ENCODE results near the gene UQCC5. TPM values are rescaled to one million over a fixed set of nuclear protein-coding genes. Genes with fewer than 3 reads are reported as not detected.

Gene UQCC5
- total RNA-seq, 1 donor from 2014 or later, result 2.0 TPM

- Histone ChIP-seq H3K36me3 (no peaks in the 10 kb centered on the region), H3K4me2 (no peak overlapping the region), H3K27me3 (peaks cover 6% of the 10 kb centered on the region), H2AFZ (replicated peaks) (no peak overlapping the region), H3K4me3 (no peak overlapping the region), H4K20me1 (ENCODE audit: low read depth) (no peaks in the 10 kb centered on the region), H3K27ac (no peak overlapping the region), H3K9ac (no peak overlapping the region), H3K79me2 (ENCODE audit: low read depth) (no peaks in the 10 kb centered on the region), H3K4me1 (no peaks in the 10 kb centered on the region), H3K9me3 (ENCODE audit: low read depth) (no peaks in the 10 kb centered on the region), H3F3A (ENCODE audit: low read depth) (no peaks in the 10 kb centered on the region)
- no peak for TF ChIP-seq CTCF (IDR thresholded peaks at IDR 0.05)
- no peak for TF ChIP-seq EZH2phosphoT487 (IDR thresholded peaks at IDR 0.05)
- TF ChIP-seq EZH2 (IDR thresholded peaks at IDR 0.05), result no peak
- no peak overlapping the region for H3K27ac Mint-ChIP-seq
- no peaks in the 10 kb centered on the region for H3K27me3 Mint-ChIP-seq (ENCODE audit: insufficient read depth, low read depth)
- H3K4me3 Mint-ChIP-seq, result no peak overlapping the region
- H3K9me3 Mint-ChIP-seq, result no peaks in the 10 kb centered on the region
- no peaks in the 10 kb centered on the region for H3K4me1 Mint-ChIP-seq
- peaks cover 7% of the 10 kb centered on the region for H3K36me3 Mint-ChIP-seq
- no peak for DNase-seq (ENCODE audit: low spot score)
These were observed 15.5 kb upstream of the UQCC5 start for GRCh38 chr3:52520716-52521487.

GRCh38 chr3:52521488-52521824 lies 14.9 kb upstream of the UQCC5 start:
- Mint-ChIP-seq H3K27ac (no peak overlapping the region), H3K4me1 (peaks cover 3% of the 10 kb centered on the region), H3K4me3 (no peak overlapping the region), H3K27me3 (ENCODE audit: insufficient read depth, low read depth) (no peaks in the 10 kb centered on the region), H3K36me3 (peaks cover 9% of the 10 kb centered on the region), H3K9me3 (no peaks in the 10 kb centered on the region)
- Histone ChIP-seq H3K27ac (no peak overlapping the region), H3K4me3 (no peak overlapping the region), H3K4me2 (no peak overlapping the region), H3K9ac (no peak overlapping the region), H3K79me2 (ENCODE audit: low read depth) (no peaks in the 10 kb centered on the region), H4K20me1 (ENCODE audit: low read depth) (no peaks in the 10 kb centered on the region), H3K9me3 (ENCODE audit: low read depth) (no peaks in the 10 kb centered on the region), H3K36me3 (no peaks in the 10 kb centered on the region), H3F3A (ENCODE audit: low read depth) (no peaks in the 10 kb centered on the region), H3K4me1 (no peaks in the 10 kb centered on the region), H2AFZ (replicated peaks) (no peak overlapping the region), H3K27me3 (peaks cover 6% of the 10 kb centered on the region)
- DNase-seq (ENCODE audit: low spot score), result no peak
- no peak for TF ChIP-seq EZH2 (IDR thresholded peaks at IDR 0.05)
- TF ChIP-seq EZH2phosphoT487 (IDR thresholded peaks at IDR 0.05), result no peak
- TF ChIP-seq CTCF (IDR thresholded peaks at IDR 0.05), result no peak

GRCh38 chr3:52521881-52522650 lies 14.3 kb upstream of the UQCC5 start:
- Histone ChIP-seq H3K27ac (no peak overlapping the region), H3K4me1 (no peaks in the 10 kb centered on the region), H3K4me3 (no peak overlapping the region), H2AFZ (replicated peaks) (no peak overlapping the region), H4K20me1 (ENCODE audit: low read depth) (peaks cover 6% of the 10 kb centered on the region), H3K4me2 (no peak overlapping the region), H3K36me3 (no peaks in the 10 kb centered on the region), H3K9ac (no peak overlapping the region), H3K9me3 (ENCODE audit: low read depth) (no peaks in the 10 kb centered on the region), H3K27me3 (peaks cover 6% of the 10 kb centered on the region), H3F3A (ENCODE audit: low read depth) (no peaks in the 10 kb centered on the region), H3K79me2 (ENCODE audit: low read depth) (no peaks in the 10 kb centered on the region)
- peaks cover 10% of the 10 kb centered on the region for H3K36me3 Mint-ChIP-seq
- H3K27me3 Mint-ChIP-seq (ENCODE audit: insufficient read depth, low read depth), result no peaks in the 10 kb centered on the region
- peaks cover 5% of the 10 kb centered on the region for H3K4me1 Mint-ChIP-seq
- no peak for DNase-seq (ENCODE audit: low spot score)
- no peak for TF ChIP-seq EZH2phosphoT487 (IDR thresholded peaks at IDR 0.05)
- TF ChIP-seq EZH2 (IDR thresholded peaks at IDR 0.05), result no peak
- no peak for TF ChIP-seq CTCF (IDR thresholded peaks at IDR 0.05)
- H3K4me3 Mint-ChIP-seq, result no peak overlapping the region
- H3K27ac Mint-ChIP-seq, result no peak overlapping the region
- no peaks in the 10 kb centered on the region for H3K9me3 Mint-ChIP-seq

Measured in neural progenitor cell (in vitro differentiated cells).